GM23248 (cell line): ENCODE data around the gene EPS8. TPM values are rescaled to one million over a fixed set of nuclear protein-coding genes. Genes with fewer than 3 reads are reported as not detected.

Experiments used
- DNase-seq: peaks from one replicate; pipeline ENCODE4 v3.0.0-alpha.2; 2015
- H2AFZ ChIP-seq: fragments of 200-600 bp; sonication (generic); 2 replicates; pipeline ENCODE4 v1.6.1; 2016; ENCODE audit warnings: antibody characterized with exemption
- H3F3A ChIP-seq: fragments of 200-600 bp; sonication (generic); 2 replicates; pipeline ENCODE4 v1.6.1; 2016; ENCODE audit warnings: mild to moderate bottlenecking, antibody characterized with exemption, mixed run types; ENCODE audit not compliant: insufficient read depth
- H3K27ac ChIP-seq: fragments of 200-600 bp; sonication (generic); 2 replicates; pipeline ENCODE4 v1.5.1; 2016; ENCODE audit warnings: mild to moderate bottlenecking
- H3K27me3 ChIP-seq: fragments of 200-600 bp; sonication (generic); replicated peaks from 2 replicates; pipeline ENCODE4 v1.6.1; 2016; ENCODE audit warnings: mild to moderate bottlenecking; ENCODE audit not compliant: insufficient read depth
- H3K36me3 ChIP-seq: fragments of 200-600 bp; sonication (generic); 2 replicates; pipeline ENCODE4 v1.6.1; 2016; ENCODE audit warnings: low read depth, mild to moderate bottlenecking
- H3K4me1 ChIP-seq: fragments of 200-600 bp; sonication (generic); 2 replicates; pipeline ENCODE4 v1.6.1; 2016; ENCODE audit warnings: mild to moderate bottlenecking; ENCODE audit not compliant: insufficient read depth
- H3K4me2 ChIP-seq: fragments of 200-600 bp; sonication (generic); one replicate; pipeline ENCODE4 v1.6.1; 2016; ENCODE audit warnings: mild to moderate bottlenecking; ENCODE audit not compliant: unreplicated experiment
- H3K4me3 ChIP-seq: fragments of 200-600 bp; sonication (generic); 2 replicates; pipeline ENCODE4 v1.5.1; 2016; ENCODE audit warnings: mild to moderate bottlenecking
- H3K79me2 ChIP-seq: fragments of 200-600 bp; sonication (generic); 2 replicates; pipeline ENCODE4 v1.6.1; 2016; ENCODE audit warnings: mild to moderate bottlenecking; ENCODE audit not compliant: insufficient read depth
- H3K9ac ChIP-seq: fragments of 200-600 bp; sonication (generic); 2 replicates; pipeline ENCODE4 v1.6.1; 2016; ENCODE audit warnings: mild to moderate bottlenecking
- H3K9me2 ChIP-seq: fragments of 200-600 bp; sonication (generic); 2 replicates; pipeline ENCODE4 v1.6.1; 2016; ENCODE audit warnings: mixed run types, mild to moderate bottlenecking, moderate library complexity; ENCODE audit not compliant: insufficient read depth
- H3K9me3 ChIP-seq: fragments of 200-600 bp; sonication (generic); one replicate; pipeline ENCODE4 v1.6.1; 2017; ENCODE audit warnings: low read depth
- H4K20me1 ChIP-seq: fragments of 200-600 bp; sonication (generic); 2 replicates; pipeline ENCODE4 v1.6.0; 2016; ENCODE audit not compliant: insufficient read depth
- EZH2 ChIP-seq: fragments of 200-600 bp; sonication (generic); IDR thresholded peaks from 2 replicates; pipeline ENCODE4 v1.6.1; 2018; ENCODE audit warnings: antibody characterized with exemption, mild to moderate bottlenecking; ENCODE audit not compliant: insufficient read depth, poor library complexity, severe bottlenecking
- EZH2phosphoT487 ChIP-seq: fragments of 200-600 bp; sonication (generic); IDR thresholded peaks from 2 replicates; pipeline ENCODE4 v1.6.1; 2018; ENCODE audit warnings: antibody characterized with exemption, moderate library complexity, mild to moderate bottlenecking, low read depth; ENCODE audit not compliant: insufficient read depth
- WGBS, 2 experiments: methylation state at CpG; one replicate each; pipeline ENCODE4 v1.1.6; 2015 to 2017; ENCODE audit warnings: low lambda C conversion rate in 2 of 2, low coverage in 1 of 2; ENCODE audit errors: missing lambda C conversion rate in 2 of 2; 5-methylcytosine and 5-hydroxymethylcytosine counted together
- in situ Hi-C: fragments of 300-500 bp; cut with MboI; formaldehyde crosslinking; loops from 2 replicates; pipeline ENCODE4 v1.15.0; 2020
- polyA plus RNA-seq: library from polyadenylated mRNA; unstranded; fragments of >200 nt; fragmentation: Nextera tagmentation; extraction: Ambion mirVana; gene quantifications from 2 replicates; pipeline ENCODE4 v1.2.1, GENCODE V29; 2016
- total RNA-seq: library from RNA; depleted of rRNA; stranded (reverse); fragments of >200 nt; shearing (Covaris generic); gene quantifications from 2 replicates; pipeline ENCODE4 v1.2.3, GENCODE V29; 2014

The EPS8 gene
- total and polyA plus RNA-seq, 2 experiments from 2014 or later = 103 to 107 TPM

- H3K9me3 ChIP-seq = no peaks in the 10 kb centered on the region
- TF ChIP-seq EZH2phosphoT487 = no peak
- TF ChIP-seq EZH2 = no peak
- DNase-seq = no peak
- no peaks in the 10 kb centered on the region for H3K36me3 ChIP-seq
- H3K27ac ChIP-seq = no peak overlapping the region
- no peak overlapping the region for H3K9ac ChIP-seq
- no peak overlapping the region for H3K4me2 ChIP-seq
- no peak overlapping the region for H3K4me3 ChIP-seq
- 94 to 96% methylated on average over 1 of the region's 1 CpG for WGBS, 2 experiments
- H3F3A ChIP-seq = 0 out of 2 replicates have a peak, but pooled peaks cover 5% of the 10 kb centered on the region
- H2AFZ ChIP-seq = no peak overlapping the region
- no peaks in the 10 kb centered on the region for H3K27me3 ChIP-seq
- H3K9me2 ChIP-seq = no peaks in the 10 kb centered on the region
- in situ Hi-C loops = no loop called here
- no peaks in the 10 kb centered on the region for H4K20me1 ChIP-seq
- H3K4me1 ChIP-seq = peaks cover 10% of the 10 kb centered on the region
- H3K79me2 ChIP-seq = peaks cover 100% of the 10 kb centered on the region
Observed at GRCh38 chr12:15712160-15712559, 77.0 kb downstream of the EPS8 start.

DNA sequence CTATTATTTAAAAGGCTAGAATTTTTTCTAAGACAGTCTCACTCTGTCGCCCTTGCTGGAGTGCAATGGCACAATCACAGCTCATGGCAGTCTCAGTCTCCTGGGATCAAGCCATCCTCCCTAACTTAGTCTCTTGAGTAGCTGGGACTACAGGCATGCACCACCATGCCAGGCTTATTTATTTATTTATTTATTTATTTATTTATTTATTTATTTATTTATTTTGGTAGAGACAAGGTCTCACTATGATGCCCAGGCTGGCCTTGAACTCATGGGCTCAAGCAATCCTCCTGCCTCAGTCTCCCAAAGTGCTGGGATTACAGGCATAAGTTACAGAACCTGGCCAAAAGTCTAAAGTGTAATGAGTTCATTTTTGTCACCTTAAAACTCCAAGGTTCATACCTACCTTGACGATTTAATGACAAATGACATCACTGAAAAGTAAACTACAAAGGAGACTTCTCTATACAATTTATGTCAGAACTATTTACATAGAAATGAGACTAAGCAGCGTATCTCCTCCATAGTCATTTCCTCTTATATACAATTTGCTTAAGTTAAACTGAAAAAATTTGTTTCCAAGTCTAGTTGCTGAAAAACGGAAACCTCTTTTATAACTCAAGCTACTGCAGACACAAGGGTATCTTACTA lies 78.2 kb downstream of the EPS8 start:
- TF ChIP-seq EZH2 = no peak
- no peak for TF ChIP-seq EZH2phosphoT487
- 93% methylated on average over 4 of the region's 4 CpGs for WGBS, 2 experiments
- no peaks in the 10 kb centered on the region for H3K27me3 ChIP-seq
- H2AFZ ChIP-seq = no peak overlapping the region
- no peaks in the 10 kb centered on the region; the same call in 1 of the 2 replicates for H3K4me1 ChIP-seq
- no peak overlapping the region for H3K27ac ChIP-seq
- H3K4me2 ChIP-seq = no peak overlapping the region
- H3K36me3 ChIP-seq = no peaks in the 10 kb centered on the region
- H3K4me3 ChIP-seq = no peak overlapping the region
- peaks cover 100% of the 10 kb centered on the region for H3K79me2 ChIP-seq
- in situ Hi-C loops = no loop called here
- H3K9ac ChIP-seq = no peak overlapping the region
- peaks cover 11% of the 10 kb centered on the region; the same call in 1 of the 2 replicates for H3F3A ChIP-seq
- no peaks in the 10 kb centered on the region for H3K9me3 ChIP-seq
- H3K9me2 ChIP-seq = no peaks in the 10 kb centered on the region
- H4K20me1 ChIP-seq = no peaks in the 10 kb centered on the region
- DNase-seq = no peak

- H3K4me1 ChIP-seq = peaks cover 4% of the 10 kb centered on the region; the same call in 1 of the 2 replicates
- H3K9me3 ChIP-seq = no peaks in the 10 kb centered on the region
- H2AFZ ChIP-seq = no peak overlapping the region
- no peaks in the 10 kb centered on the region for H3K36me3 ChIP-seq
- TF ChIP-seq EZH2 (no peak), EZH2phosphoT487 (no peak)
- H3K27ac ChIP-seq = no peak overlapping the region
- peaks cover 11% of the 10 kb centered on the region; the same call in 1 of the 2 replicates for H3F3A ChIP-seq
- no peak overlapping the region for H3K4me3 ChIP-seq
- no peak for DNase-seq
- H4K20me1 ChIP-seq = no peaks in the 10 kb centered on the region
- H3K9me2 ChIP-seq = no peaks in the 10 kb centered on the region
- no peaks in the 10 kb centered on the region for H3K27me3 ChIP-seq
- H3K9ac ChIP-seq = no peak overlapping the region
- in situ Hi-C loops = no loop called here
- WGBS, 2 experiments = 79% methylated on average over 6 of the region's 6 CpGs
- peaks cover 100% of the 10 kb centered on the region for H3K79me2 ChIP-seq
- H3K4me2 ChIP-seq = no peak overlapping the region
Observed at GRCh38 chr12:15709551-15709950, 79.6 kb downstream of the EPS8 start.

GRCh38 chr12:15708396-15709076 lies 80.7 kb downstream of the EPS8 start:
- DNase-seq = no peak
- Histone ChIP-seq H3K4me1 (peaks cover 4% of the 10 kb centered on the region; the same call in 1 of the 2 replicates), H3K4me3 (no peak overlapping the region), H4K20me1 (no peaks in the 10 kb centered on the region), H3K27ac (no peak overlapping the region), H2AFZ (no peak overlapping the region), H3K9me2 (no peaks in the 10 kb centered on the region), H3K4me2 (no peak overlapping the region), H3K36me3 (no peaks in the 10 kb centered on the region), H3K9ac (no peak overlapping the region), H3K27me3 (no peaks in the 10 kb centered on the region), H3K9me3 (no peaks in the 10 kb centered on the region), H3F3A (peaks cover 11% of the 10 kb centered on the region; the same call in 1 of the 2 replicates), H3K79me2 (peaks cover 100% of the 10 kb centered on the region)
- 97 to 98% methylated on average over 2 of the region's 2 CpGs for WGBS, 2 experiments
- in situ Hi-C loops = no loop called here
- TF ChIP-seq EZH2phosphoT487 (no peak), EZH2 (no peak)
